H1 (cell line): ENCODE results near the gene SCAI. TPM values are rescaled to one million over a fixed set of nuclear protein-coding genes. Genes with fewer than 3 reads are reported as not detected.

ENCODE experiments used
- CTCF ChIA-PET: fragments of 300-600 bp; sonication (Branson Sonifier 250); formaldehyde crosslinking; loops from one replicate; lab custom pipeline; 2021; ENCODE audit not compliant: partially characterized antibody; lab: Charles Lee
- POLR2A ChIA-PET: fragments of 300-600 bp; sonication (Branson Sonifier 250); formaldehyde crosslinking; loops from one replicate; lab custom pipeline; 2021; ENCODE audit warnings: inconsistent platforms; ENCODE audit not compliant: partially characterized antibody; lab: Charles Lee
- DNase-seq, 2 experiments: peaks; one replicate each; pipeline versions ENCODE4 v3.0.0 to v3.0.0-alpha.2; 2010 to 2022; ENCODE audit warnings: low spot score in 2 of 2, low read depth in 1 of 2, mixed read lengths in 1 of 2
- FAIRE-seq: peaks from 2 replicates; lab custom pipeline; 2011; peaks lifted over from hg19 to GRCh38; lab: Jason Lieb, UNC
- H2AFZ ChIP-seq: 2 replicates; pipeline ENCODE4 v1.8.1; 2012; ENCODE audit warnings: low read length, inconsistent platforms
- H2AK5ac ChIP-seq: 2 replicates; pipeline ENCODE4 v1.6.1; 2013; ENCODE audit warnings: low read depth, low read length
- H2BK120ac ChIP-seq: replicated peaks from 2 replicates; pipeline ENCODE3; 2013; ENCODE audit warnings: low read depth, low read length, inconsistent platforms
- H2BK12ac ChIP-seq: 2 replicates; pipeline ENCODE4 v1.6.1; 2013; ENCODE audit warnings: low read depth, low read length
- H2BK15ac ChIP-seq: 2 replicates; pipeline ENCODE4 v1.6.1; 2013; ENCODE audit warnings: low read length
- H2BK20ac ChIP-seq: 2 replicates; pipeline ENCODE4 v1.6.1; 2013; ENCODE audit warnings: low read length
- H2BK5ac ChIP-seq: 2 replicates; pipeline ENCODE4 v1.6.1; 2013; ENCODE audit warnings: low read depth, low read length
- H3K14ac ChIP-seq: 2 replicates; pipeline ENCODE4 v1.6.1; 2013; ENCODE audit warnings: inconsistent platforms; ENCODE audit not compliant: insufficient read length
- H3K18ac ChIP-seq: 2 replicates; pipeline ENCODE4 v1.6.1; 2013; ENCODE audit warnings: low read length; ENCODE audit errors: extremely low read depth
- H3K23ac ChIP-seq: 2 replicates; pipeline ENCODE4 v1.6.1; 2013; ENCODE audit warnings: inconsistent platforms; ENCODE audit not compliant: insufficient read length
- H3K23me2 ChIP-seq: 2 replicates; pipeline ENCODE4 v1.6.1; 2013; ENCODE audit warnings: low read depth, low read length
- H3K27ac ChIP-seq: 2 replicates; pipeline ENCODE4 v1.6.1; 2011; ENCODE audit warnings: low read depth, low read length, inconsistent platforms
- H3K27me3 ChIP-seq, 4 experiments: replicated peaks in 1 of 4; 1 replicate in 1 of 4; 2 replicates in 3 of 4; pipeline versions ENCODE4 v1.6.1 to v1.8.1; 2011 to 2013; ENCODE audit warnings: low read length in 3 of 4, mild to moderate bottlenecking in 3 of 4, inconsistent platforms in 2 of 4, mixed read lengths in 2 of 4, moderate library complexity in 1 of 4; ENCODE audit not compliant: control insufficient read depth in 3 of 4, insufficient read depth in 3 of 4; ENCODE audit errors: extremely low read depth in 1 of 4
- H3K36me3 ChIP-seq, 4 experiments: 2 replicates each; pipeline versions ENCODE4 v1.6.1 to v1.8.1; 2011 to 2013; ENCODE audit warnings: mild to moderate bottlenecking in 4 of 4, low read length in 3 of 4, moderate library complexity in 2 of 4, control low read depth in 1 of 4, inconsistent platforms in 1 of 4; ENCODE audit not compliant: insufficient read depth in 4 of 4, control insufficient read depth in 2 of 4
- H3K4ac ChIP-seq: replicated peaks from 2 replicates; pipeline ENCODE3; 2013; ENCODE audit warnings: low read length, low read depth, mixed read lengths, inconsistent platforms; ENCODE audit not compliant: insufficient read length
- H3K4me1 ChIP-seq, 4 experiments: replicated peaks in 1 of 4; 1 replicate in 1 of 4; 2 replicates in 3 of 4; pipeline versions ENCODE4 v1.6.1 to v1.8.1; 2011 to 2013; ENCODE audit warnings: low read length in 3 of 4, inconsistent platforms in 2 of 4, mixed read lengths in 1 of 4; ENCODE audit not compliant: insufficient read depth in 4 of 4, control insufficient read depth in 3 of 4
- H3K4me2 ChIP-seq, 2 experiments: 2 replicates each; pipeline versions ENCODE4 v1.6.1 to v1.8.1; 2011 to 2013; ENCODE audit warnings: low read depth in 2 of 2, low read length in 2 of 2, control low read depth in 1 of 2, inconsistent platforms in 1 of 2, mild to moderate bottlenecking in 1 of 2; ENCODE audit not compliant: insufficient read depth in 1 of 2
- H3K4me3 ChIP-seq, 4 experiments: fragments of 200-600, 300-600 bp in 1 of 4; sonication (generic), shearing (Covaris generic), sonication (Bioruptor Twin) in 1 of 4; 2 replicates each; pipeline versions ENCODE4 v1.5.1 to v1.8.1; 2011 to 2016; ENCODE audit warnings: low read length in 4 of 4, low read depth in 3 of 4, control low read depth in 2 of 4, inconsistent platforms in 2 of 4, mild to moderate bottlenecking in 2 of 4, mixed read lengths in 1 of 4, moderate library complexity in 1 of 4; ENCODE audit not compliant: insufficient read depth in 2 of 4; ENCODE audit errors: extremely low read depth in 1 of 4
- H3K56ac ChIP-seq: replicated peaks from 2 replicates; pipeline ENCODE3; 2013; ENCODE audit warnings: low read depth, mild to moderate bottlenecking, mixed read lengths, low read length, inconsistent platforms; ENCODE audit not compliant: insufficient read length
- H3K79me1 ChIP-seq: 2 replicates; pipeline ENCODE4 v1.6.1; 2013; ENCODE audit warnings: low read depth, low read length, control low read depth
- H3K79me2 ChIP-seq, 2 experiments: 2 replicates each; pipeline versions ENCODE4 v1.6.1 to v1.8.1; 2012 to 2013; ENCODE audit warnings: low read length in 2 of 2, mild to moderate bottlenecking in 2 of 2, inconsistent platforms in 1 of 2; ENCODE audit not compliant: insufficient read depth in 2 of 2, control insufficient read depth in 1 of 2
- H3K9ac ChIP-seq, 4 experiments: replicated peaks in 1 of 4; 1 replicate in 1 of 4; 2 replicates in 3 of 4; pipeline versions ENCODE4 v1.6.1 to v1.8.1; 2011 to 2013; ENCODE audit warnings: low read depth in 3 of 4, low read length in 3 of 4, control low read depth in 2 of 4, mild to moderate bottlenecking in 2 of 4, moderate library complexity in 2 of 4, inconsistent platforms in 1 of 4; ENCODE audit errors: extremely low read depth in 1 of 4
- H3K9me3 ChIP-seq, 2 experiments: 2 replicates each; pipeline versions ENCODE4 v1.6.1 to v1.8.1; 2012 to 2013; ENCODE audit warnings: mild to moderate bottlenecking in 2 of 2, moderate library complexity in 2 of 2, control low read depth in 1 of 2, inconsistent platforms in 1 of 2, low read depth in 1 of 2, low read length in 1 of 2, mixed read lengths in 1 of 2; ENCODE audit not compliant: insufficient read depth in 2 of 2
- H4K20me1 ChIP-seq, 2 experiments: replicated peaks in 1 of 2; 2 replicates each; pipeline versions ENCODE3 to v1.8.1; 2011 to 2013; ENCODE audit warnings: inconsistent platforms in 2 of 2, low read length in 2 of 2, mild to moderate bottlenecking in 1 of 2; ENCODE audit not compliant: insufficient read depth in 2 of 2, control insufficient read depth in 1 of 2
- H4K5ac ChIP-seq: 2 replicates; pipeline ENCODE4 v1.6.1; 2013; ENCODE audit warnings: low read length, low read depth, mixed read lengths, inconsistent platforms; ENCODE audit not compliant: insufficient read length
- H4K8ac ChIP-seq: 2 replicates; pipeline ENCODE4 v1.8.0; 2013; ENCODE audit warnings: mild to moderate bottlenecking, moderate library complexity, low read length, inconsistent platforms; ENCODE audit not compliant: insufficient read depth; ENCODE audit errors: extremely low read depth
- H4K91ac ChIP-seq: replicated peaks from 2 replicates; pipeline ENCODE3; 2013; ENCODE audit warnings: low read length, mixed read lengths, inconsistent platforms; ENCODE audit not compliant: insufficient read length
- POLR2A ChIP-seq, 2 experiments: IDR thresholded peaks; 1 replicate in 1 of 2; 2 replicates in 1 of 2; pipeline ENCODE4 v1.6.1; 2011; ENCODE audit warnings: low read depth in 2 of 2, low read length in 2 of 2, mild to moderate bottlenecking in 2 of 2; ENCODE audit errors: control extremely low read depth in 1 of 2
- WGBS, 2 experiments: shearing (Covaris generic) in 1 of 2; methylation state at CpG; one replicate each; pipeline versions ENCODE4 v1.1.6 to v1.1.7; 2013 to 2015; ENCODE audit warnings: low lambda C conversion rate in 2 of 2, mixed read lengths in 2 of 2, inconsistent platforms in 1 of 2, low coverage in 1 of 2, missing lambda C conversion rate in 1 of 2; ENCODE audit not compliant: insufficient replicate concordance in 2 of 2, insufficient coverage in 1 of 2, insufficient read length in 1 of 2; ENCODE audit errors: extremely low coverage in 1 of 2, missing lambda C conversion rate in 1 of 2; 5-methylcytosine and 5-hydroxymethylcytosine counted together
- polyA plus RNA-seq, 7 experiments: library from polyadenylated mRNA; depleted of rRNA in 3 of 7; stranded (reverse) in 5 of 7; unstranded in 2 of 7; fragments of >200 nt in 5 of 7; fragments of 200-250 nt in 2 of 7; gene quantifications; 1 replicate in 5 of 7; 2 replicates in 1 of 7; 4 replicates in 1 of 7; pipeline versions ENCODE4 v1.2.1 to v1.2.3, GENCODE V29; 2011 to 2013; ENCODE audit warnings: missing spikeins in 2 of 7, mixed read lengths in 2 of 7
- total RNA-seq: library from RNA; stranded (reverse); fragmentation: NEBNext Ultra II Directional; extraction: Animal tissue kit (Norgen Biotek cat#: 25700); gene quantifications from 2 replicates; pipeline ENCODE4 v1.2.1, GENCODE V29; 2021

SCAI gene
- total and polyA plus RNA-seq, 2 of the 8 experiments (the other 6 are each of a cell fraction or from before 2014, with no cell fraction given), result 6.4 to 19.8 TPM

GRCh38 chr9:124954255-124954654 lies 189.1 kb downstream of the SCAI start:
- Histone ChIP-seq H3K56ac (no peak overlapping the region), H3K4me3 (no peak overlapping the region), H2BK120ac (no peak overlapping the region), H3K79me1 (no peaks in the 10 kb centered on the region), H3K9ac (no peak overlapping the region), H4K20me1 (peaks cover 0 to 2% of the 10 kb centered on the region in 2 experiments), H3K4me2 (no peak overlapping the region), H3K23me2 (no peaks in the 10 kb centered on the region), H2AK5ac (no peak overlapping the region), H4K91ac (no peak overlapping the region), H2BK20ac (no peak overlapping the region), H3K4ac (no peak overlapping the region), H3K18ac (no peak overlapping the region), H3K4me1 (no peaks in the 10 kb centered on the region), H3K23ac (no peak overlapping the region), H3K27ac (no peak overlapping the region), H3K27me3 (no peaks in the 10 kb centered on the region), H2BK5ac (no peak overlapping the region), H3K9me3 (no peaks in the 10 kb centered on the region), H3K79me2 (no peaks in the 10 kb centered on the region), H4K8ac (no peak overlapping the region), H3K36me3 (no peaks in the 10 kb centered on the region; a peak in 1 of 8 replicates), H3K14ac (no peak overlapping the region), H4K5ac (no peak overlapping the region), H2AFZ (no peak overlapping the region), H2BK15ac (no peak overlapping the region), H2BK12ac (no peak overlapping the region)
- FAIRE-seq, result no peak
- CTCF ChIA-PET, result interaction anchor here (0.5 kb wide), 1 partner anchor 194 kb away, joined by 3 read pairs; no protein-coding TSS in a partner anchor
- TF ChIP-seq POLR2A (IDR thresholded peaks at IDR 0.05; ENCODE audit: control extremely low read depth in 1 of 2, low read depth in 2 of 2, low read length in 2 of 2), result no peak
- no peak for DNase-seq
- 100% methylated on average over 1 of the region's 1 CpG; no CpG with 5 or more reads in 1 of the 2 experiments for WGBS, 2 experiments
- POLR2A ChIA-PET, result interaction anchor here (1.4 kb wide), 1 partner anchor 13 kb away, joined by 3 read pairs; no protein-coding TSS in a partner anchor
